ENCODE measurements around the gene ARL8B. TPM values are rescaled to one million over a fixed set of nuclear protein-coding genes. Genes with fewer than 3 reads are reported as not detected.

The ARL8B gene
- total and polyA plus RNA-seq, 2 of the 8 experiments (the other 6 are each of a cell fraction or from before 2014, with no cell fraction given), result 14.5 to 27.8 TPM

DNA sequence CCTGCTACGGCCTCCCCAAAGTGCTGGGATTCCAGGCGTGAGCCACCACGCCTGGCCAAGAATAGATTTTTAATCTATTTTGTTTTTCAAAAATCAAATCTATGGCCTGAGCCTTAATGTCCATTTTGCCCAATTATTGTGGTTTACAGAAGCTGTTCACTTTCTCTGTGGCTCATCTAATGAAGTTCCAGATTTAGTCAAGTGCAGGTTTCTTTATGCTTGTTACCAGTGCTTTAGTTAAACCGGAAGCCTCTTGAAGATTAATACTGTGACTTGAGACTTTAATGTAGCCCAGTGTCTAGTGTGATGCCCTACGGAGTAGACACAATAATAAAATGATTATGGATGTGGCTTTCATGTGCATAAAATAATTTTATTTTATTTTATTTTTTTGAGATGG lies 48.9 kb downstream of the ARL8B start (continued):
- TF ChIP-seq CEBPB (IDR thresholded peaks at IDR 0.05; ENCODE audit: low read depth, low read length), result no peak
- TF ChIP-seq ZNF274 (IDR thresholded peaks at IDR 0.05; ENCODE audit: borderline replicate concordance, extremely low read depth, low read length), result no peak

Measured in H1 (cell line).